ENCODE results near the gene FEM1C.

GRCh38 chr5:115511632-115512031 is 32.9 kb downstream of the FEM1C start:
- no peak for TF ChIP-seq CTCF (conservative IDR thresholded peaks at IDR 0.05; ENCODE audit: low read length)
- TF ChIP-seq EZH2phosphoT487 (IDR thresholded peaks at IDR 0.05; ENCODE audit: borderline replicate concordance): no peak
